ENCODE results near the gene TIAM1.

The TIAM1 gene

GRCh38 chr21:31367801-31368200 lies 23.7 kb upstream of the TIAM1 start:
- no peak overlapping the region for H3K4me3 ChIP-seq (ENCODE audit: low read length)
- DNase-seq (ENCODE audit: low read depth), result no peak
- TF ChIP-seq CTCF (conservative IDR thresholded peaks at IDR 0.05; ENCODE audit: low read depth, low read length), result no peak

GRCh38 chr21:31366825-31367224 lies 22.8 kb upstream of the TIAM1 start:
- DNase-seq (ENCODE audit: low read depth), result peak; percentile 95
- no peak for TF ChIP-seq CTCF (conservative IDR thresholded peaks at IDR 0.05; ENCODE audit: low read depth, low read length)
- H3K4me3 ChIP-seq (ENCODE audit: low read length), result no peak overlapping the region

- DNase-seq (ENCODE audit: low read depth), result no peak
- no peak for TF ChIP-seq CTCF (conservative IDR thresholded peaks at IDR 0.05; ENCODE audit: low read depth, low read length)
- no peak overlapping the region for H3K4me3 ChIP-seq (ENCODE audit: low read length)
These were observed 20.3 kb upstream of the TIAM1 start for GRCh38 chr21:31364253-31364945.

- DNase-seq (ENCODE audit: low read depth), result no peak
- no peak overlapping the region for H3K4me3 ChIP-seq (ENCODE audit: low read length)
- no peak for TF ChIP-seq CTCF (conservative IDR thresholded peaks at IDR 0.05; ENCODE audit: low read depth, low read length)
These were observed 19.7 kb upstream of the TIAM1 start for GRCh38 chr21:31363720-31364119.

- H3K4me3 ChIP-seq (ENCODE audit: low read length), result no peak overlapping the region
- TF ChIP-seq CTCF (conservative IDR thresholded peaks at IDR 0.05; ENCODE audit: low read depth, low read length), result no peak
- DNase-seq (ENCODE audit: low read depth), result no peak
These were observed 16.7 kb upstream of the TIAM1 start for GRCh38 chr21:31360717-31361116.

- H3K4me3 ChIP-seq (ENCODE audit: low read length), result no peak overlapping the region
- no peak for TF ChIP-seq CTCF (conservative IDR thresholded peaks at IDR 0.05; ENCODE audit: low read depth, low read length)
- no peak for DNase-seq (ENCODE audit: low read depth)
These were observed 14.1 kb upstream of the TIAM1 start for GRCh38 chr21:31358158-31358557.

- no peak for DNase-seq (ENCODE audit: low read depth)
- no peak overlapping the region for H3K4me3 ChIP-seq (ENCODE audit: low read length)
- no peak for TF ChIP-seq CTCF (conservative IDR thresholded peaks at IDR 0.05; ENCODE audit: low read depth, low read length)
These were observed 12.4 kb upstream of the TIAM1 start for GRCh38 chr21:31356440-31356839.

All from retinal pigment epithelial cell (primary cell).